ENCODE results near the gene XAGE2. TPM values are rescaled to one million over a fixed set of nuclear protein-coding genes. Genes with fewer than 3 reads are reported as not detected.

The XAGE2 gene
- total and polyA plus RNA-seq, 2 of the 8 experiments (the other 6 are each of a cell fraction or from before 2014, with no cell fraction given) = not detected

DNA sequence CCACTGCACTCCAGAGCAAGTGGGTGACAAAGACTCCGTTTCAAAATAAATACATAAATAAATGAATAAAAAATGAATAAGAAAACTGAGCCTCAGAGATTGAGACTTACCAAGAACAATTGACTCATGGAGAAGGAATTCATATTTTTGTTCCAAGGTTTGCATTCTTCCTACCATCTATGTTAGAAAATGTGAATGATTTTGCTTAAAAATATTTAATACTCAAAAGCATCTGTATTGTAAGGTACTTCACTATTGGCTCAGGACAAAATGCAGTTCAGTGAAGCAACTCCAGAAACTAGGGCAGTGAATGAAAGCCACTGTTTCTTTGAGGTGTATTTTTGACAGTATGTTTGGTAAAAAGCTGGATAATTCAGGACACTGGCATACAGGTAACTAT lies 54.1 kb downstream of the XAGE2 start:
- no peak overlapping the region for H3K23ac ChIP-seq (ENCODE audit: insufficient read length)
- CTCF ChIA-PET (ENCODE audit: partially characterized antibody) = no interaction called here
- no peak overlapping the region for H2AK5ac ChIP-seq (ENCODE audit: low read depth, low read length)
- H3K14ac ChIP-seq (ENCODE audit: insufficient read length) = no peak overlapping the region
- H3K9ac ChIP-seq (replicated peaks in 1 of 4; ENCODE audit: extremely low read depth in 1 of 4, low read depth in 3 of 4, low read length in 3 of 4) = no peak overlapping the region
- no peak overlapping the region for H2BK120ac ChIP-seq (replicated peaks; ENCODE audit: low read depth, low read length)
- H2BK20ac ChIP-seq (ENCODE audit: low read length) = no peak overlapping the region
- H4K20me1 ChIP-seq (replicated peaks in 1 of 2; ENCODE audit: control insufficient read depth in 1 of 2, insufficient read depth in 2 of 2, low read length in 2 of 2) = no peaks in the 10 kb centered on the region
- H3K4me3 ChIP-seq (ENCODE audit: extremely low read depth in 1 of 4, insufficient read depth in 2 of 4, low read depth in 3 of 4, low read length in 4 of 4) = no peak overlapping the region
- H2BK15ac ChIP-seq (ENCODE audit: low read length) = no peak overlapping the region
- H4K5ac ChIP-seq (ENCODE audit: insufficient read length, low read depth, low read length) = no peak overlapping the region
- H4K91ac ChIP-seq (replicated peaks; ENCODE audit: insufficient read length, low read length) = no peak overlapping the region
- no peak overlapping the region for H2BK5ac ChIP-seq (ENCODE audit: low read depth, low read length)
- H3K36me3 ChIP-seq (ENCODE audit: control insufficient read depth in 2 of 4, insufficient read depth in 4 of 4, low read length in 3 of 4) = no peaks in the 10 kb centered on the region
- H3K79me1 ChIP-seq (ENCODE audit: low read depth, low read length) = no peaks in the 10 kb centered on the region
- H3K27ac ChIP-seq (ENCODE audit: low read depth, low read length) = no peak overlapping the region
- no peak overlapping the region for H3K4ac ChIP-seq (replicated peaks; ENCODE audit: insufficient read length, low read depth, low read length)
- H3K27me3 ChIP-seq (replicated peaks in 1 of 4; ENCODE audit: control insufficient read depth in 3 of 4, extremely low read depth in 1 of 4, insufficient read depth in 3 of 4, low read length in 3 of 4) = no peaks in the 10 kb centered on the region
- DNase-seq (ENCODE audit: low read depth in 1 of 2, low spot score in 2 of 2) (no peak), FAIRE-seq (no peak)
- no peak overlapping the region for H4K8ac ChIP-seq (ENCODE audit: extremely low read depth, insufficient read depth, low read length)
- no peak overlapping the region for H3K18ac ChIP-seq (ENCODE audit: extremely low read depth, low read length)
- 100% methylated on average over 1 of the region's 1 CpG; no CpG with 5 or more reads in 1 of the 2 experiments for WGBS, 2 experiments (ENCODE audit: extremely low coverage in 1 of 2, insufficient coverage in 1 of 2, insufficient read length in 1 of 2, insufficient replicate concordance in 2 of 2, low coverage in 1 of 2, low lambda C conversion rate in 2 of 2, missing lambda C conversion rate in 1 of 2)
- no peaks in the 10 kb centered on the region for H3K9me3 ChIP-seq (ENCODE audit: insufficient read depth in 2 of 2, low read depth in 1 of 2, low read length in 1 of 2)
- H3K4me2 ChIP-seq (ENCODE audit: insufficient read depth in 1 of 2, low read depth in 2 of 2, low read length in 2 of 2) = no peak overlapping the region
- H2AFZ ChIP-seq (ENCODE audit: low read length) = no peak overlapping the region
- POLR2A ChIA-PET (ENCODE audit: partially characterized antibody) = no interaction called here
- H3K79me2 ChIP-seq (ENCODE audit: control insufficient read depth in 1 of 2, insufficient read depth in 2 of 2, low read length in 2 of 2) = no peaks in the 10 kb centered on the region
- H3K23me2 ChIP-seq (ENCODE audit: low read depth, low read length) = no peaks in the 10 kb centered on the region
- H3K56ac ChIP-seq (replicated peaks; ENCODE audit: insufficient read length, low read depth, low read length) = no peak overlapping the region
- no peaks in the 10 kb centered on the region for H3K4me1 ChIP-seq (replicated peaks in 1 of 4; ENCODE audit: control insufficient read depth in 3 of 4, insufficient read depth in 4 of 4, low read length in 3 of 4)
- H2BK12ac ChIP-seq (ENCODE audit: low read depth, low read length) = no peak overlapping the region
- TF ChIP-seq PHF8 (conservative IDR thresholded peaks at IDR 0.05; ENCODE audit: low read depth, low read length) (no peak), TCF12 (IDR thresholded peaks at IDR 0.05; ENCODE audit: low read depth, low read length) (no peak), BCL11A (IDR thresholded peaks at IDR 0.05; ENCODE audit: low read depth in 2 of 2, low read length in 2 of 2) (no peak), SP1 (IDR thresholded peaks at IDR 0.05; ENCODE audit: low read depth, low read length) (no peak), CBX5 (IDR thresholded peaks at IDR 0.05; ENCODE audit: low read depth, low read length) (no peak), TAF7 (optimal IDR thresholded peaks at IDR 0.05; ENCODE audit: borderline replicate concordance, low read depth, low read length) (no peak), NANOG (IDR thresholded peaks at IDR 0.05; ENCODE audit: insufficient read depth, low read depth, low read length, poor library complexity, severe bottlenecking) (no peak)
- TF ChIP-seq, protein P1, sequence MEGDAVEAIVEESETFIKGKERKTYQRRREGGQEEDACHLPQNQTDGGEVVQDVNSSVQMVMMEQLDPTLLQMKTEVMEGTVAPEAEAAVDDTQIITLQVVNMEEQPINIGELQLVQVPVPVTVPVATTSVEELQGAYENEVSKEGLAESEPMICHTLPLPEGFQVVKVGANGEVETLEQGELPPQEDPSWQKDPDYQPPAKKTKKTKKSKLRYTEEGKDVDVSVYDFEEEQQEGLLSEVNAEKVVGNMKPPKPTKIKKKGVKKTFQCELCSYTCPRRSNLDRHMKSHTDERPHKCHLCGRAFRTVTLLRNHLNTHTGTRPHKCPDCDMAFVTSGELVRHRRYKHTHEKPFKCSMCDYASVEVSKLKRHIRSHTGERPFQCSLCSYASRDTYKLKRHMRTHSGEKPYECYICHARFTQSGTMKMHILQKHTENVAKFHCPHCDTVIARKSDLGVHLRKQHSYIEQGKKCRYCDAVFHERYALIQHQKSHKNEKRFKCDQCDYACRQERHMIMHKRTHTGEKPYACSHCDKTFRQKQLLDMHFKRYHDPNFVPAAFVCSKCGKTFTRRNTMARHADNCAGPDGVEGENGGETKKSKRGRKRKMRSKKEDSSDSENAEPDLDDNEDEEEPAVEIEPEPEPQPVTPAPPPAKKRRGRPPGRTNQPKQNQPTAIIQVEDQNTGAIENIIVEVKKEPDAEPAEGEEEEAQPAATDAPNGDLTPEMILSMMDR (IDR thresholded peaks at IDR 0.05; ENCODE audit: control extremely low read depth in 1 of 3, insufficient read depth in 1 of 3, low read depth in 1 of 3, low read length in 3 of 3) = no peak
- TF ChIP-seq, protein P2, sequence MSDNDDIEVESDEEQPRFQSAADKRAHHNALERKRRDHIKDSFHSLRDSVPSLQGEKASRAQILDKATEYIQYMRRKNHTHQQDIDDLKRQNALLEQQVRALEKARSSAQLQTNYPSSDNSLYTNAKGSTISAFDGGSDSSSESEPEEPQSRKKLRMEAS (IDR thresholded peaks at IDR 0.05) = no peak

Measured in H1 (cell line).